Calu3 (cell line): ENCODE results near the gene AGBL4. TPM values are rescaled to one million over a fixed set of nuclear protein-coding genes. Genes with fewer than 3 reads are reported as not detected.

ENCODE experiments used
- BruUV-seq: library from RNA; stranded (reverse); fragments of 400-500 nt; replicated peaks from 2 replicates; lab custom pipeline; 2021; lab: Mats Ljungman, UMichigan
- CTCF ChIA-PET: fragments of 300-600 bp; sonication (Branson Sonifier 250); formaldehyde crosslinking; loops from one replicate; lab custom pipeline; 2022; ENCODE audit warnings: antibody characterized with exemption; lab: Charles Lee
- DNase-seq: peaks from one replicate; pipeline ENCODE4 v3.0.0; 2022
- H3K27ac Mint-ChIP-seq: one replicate; pipeline ENCODE4 v1.8.0; 2022; ENCODE audit warnings: mixed read lengths; ENCODE audit not compliant: unreplicated experiment
- H3K27me3 Mint-ChIP-seq: one replicate; pipeline ENCODE4 v1.8.0; 2022; ENCODE audit warnings: mixed read lengths; ENCODE audit not compliant: unreplicated experiment
- H3K36me3 Mint-ChIP-seq: one replicate; pipeline ENCODE4 v1.8.0; 2022; ENCODE audit warnings: mild to moderate bottlenecking, moderate library complexity, mixed read lengths; ENCODE audit not compliant: insufficient read depth, unreplicated experiment
- H3K4me1 Mint-ChIP-seq: one replicate; pipeline ENCODE4 v1.8.0; 2022; ENCODE audit warnings: mild to moderate bottlenecking, low read depth, mixed read lengths; ENCODE audit not compliant: unreplicated experiment
- H3K4me3 Mint-ChIP-seq: one replicate; pipeline ENCODE4 v1.8.0; 2022; ENCODE audit warnings: mild to moderate bottlenecking, low read depth, moderate library complexity, mixed read lengths; ENCODE audit not compliant: unreplicated experiment
- H3K9me3 Mint-ChIP-seq: one replicate; pipeline ENCODE4 v1.8.0; 2022; ENCODE audit warnings: low read depth, mixed read lengths; ENCODE audit not compliant: unreplicated experiment
- intact Hi-C: fragments of 100-400 bp; cut with micrococcal nuclease; formaldehyde crosslinking; loops from one replicate; pipeline ENCODE4 v1.10.0; 2022; ENCODE audit not compliant: unreplicated experiment
- total RNA-seq: library from RNA; stranded (reverse); gene quantifications from 2 replicates; pipeline ENCODE4 v1.2.3, GENCODE V29; 2022
- TF ChIP-seq, protein P1 (sequence below): fragments of 200-600 bp; IDR thresholded peaks from one replicate; pipeline ENCODE4 v1.8.0; 2022; ENCODE audit warnings: antibody characterized with exemption; ENCODE audit not compliant: unreplicated experiment

Gene AGBL4
- total RNA-seq, 1 experiment from 2014 or later, result not detected

DNA sequence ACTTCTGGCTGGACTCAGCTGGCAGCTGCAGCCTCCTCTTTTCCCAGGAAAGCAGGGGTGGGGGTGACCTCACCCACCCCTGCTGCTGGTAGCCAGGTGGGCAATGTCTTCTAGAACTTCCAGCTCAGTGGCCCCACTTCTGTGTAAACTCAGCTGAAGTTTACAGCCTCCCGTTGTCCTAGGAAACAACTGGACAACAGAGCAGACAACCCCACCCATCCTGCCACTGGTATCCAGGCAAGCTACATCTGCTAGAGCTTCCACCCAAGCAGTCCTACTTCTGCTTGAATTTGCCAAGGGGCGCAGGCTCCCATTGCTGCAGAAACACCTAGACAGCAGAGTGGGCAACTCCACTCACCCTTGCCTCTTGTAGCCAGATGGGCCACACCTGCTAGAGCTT, 937.4 kb downstream of the AGBL4 start:
- no peak for DNase-seq
- H3K36me3 Mint-ChIP-seq, result no peaks in the 10 kb centered on the region
- peaks cover 10% of the 10 kb centered on the region for H3K9me3 Mint-ChIP-seq
- no peaks in the 10 kb centered on the region for H3K27me3 Mint-ChIP-seq
- no TSS peak for BruUV-seq
- no peak overlapping the region for H3K4me3 Mint-ChIP-seq
- H3K4me1 Mint-ChIP-seq, result no peaks in the 10 kb centered on the region
- TF ChIP-seq, protein P1, sequence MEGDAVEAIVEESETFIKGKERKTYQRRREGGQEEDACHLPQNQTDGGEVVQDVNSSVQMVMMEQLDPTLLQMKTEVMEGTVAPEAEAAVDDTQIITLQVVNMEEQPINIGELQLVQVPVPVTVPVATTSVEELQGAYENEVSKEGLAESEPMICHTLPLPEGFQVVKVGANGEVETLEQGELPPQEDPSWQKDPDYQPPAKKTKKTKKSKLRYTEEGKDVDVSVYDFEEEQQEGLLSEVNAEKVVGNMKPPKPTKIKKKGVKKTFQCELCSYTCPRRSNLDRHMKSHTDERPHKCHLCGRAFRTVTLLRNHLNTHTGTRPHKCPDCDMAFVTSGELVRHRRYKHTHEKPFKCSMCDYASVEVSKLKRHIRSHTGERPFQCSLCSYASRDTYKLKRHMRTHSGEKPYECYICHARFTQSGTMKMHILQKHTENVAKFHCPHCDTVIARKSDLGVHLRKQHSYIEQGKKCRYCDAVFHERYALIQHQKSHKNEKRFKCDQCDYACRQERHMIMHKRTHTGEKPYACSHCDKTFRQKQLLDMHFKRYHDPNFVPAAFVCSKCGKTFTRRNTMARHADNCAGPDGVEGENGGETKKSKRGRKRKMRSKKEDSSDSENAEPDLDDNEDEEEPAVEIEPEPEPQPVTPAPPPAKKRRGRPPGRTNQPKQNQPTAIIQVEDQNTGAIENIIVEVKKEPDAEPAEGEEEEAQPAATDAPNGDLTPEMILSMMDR, result no peak
- intact Hi-C loops, result loop anchor here (5.0 kb wide), 1 partner anchor 1251 kb away; no protein-coding TSS in a partner anchor
- H3K27ac Mint-ChIP-seq, result no peak overlapping the region
- CTCF ChIA-PET, result no interaction called here

DNA sequence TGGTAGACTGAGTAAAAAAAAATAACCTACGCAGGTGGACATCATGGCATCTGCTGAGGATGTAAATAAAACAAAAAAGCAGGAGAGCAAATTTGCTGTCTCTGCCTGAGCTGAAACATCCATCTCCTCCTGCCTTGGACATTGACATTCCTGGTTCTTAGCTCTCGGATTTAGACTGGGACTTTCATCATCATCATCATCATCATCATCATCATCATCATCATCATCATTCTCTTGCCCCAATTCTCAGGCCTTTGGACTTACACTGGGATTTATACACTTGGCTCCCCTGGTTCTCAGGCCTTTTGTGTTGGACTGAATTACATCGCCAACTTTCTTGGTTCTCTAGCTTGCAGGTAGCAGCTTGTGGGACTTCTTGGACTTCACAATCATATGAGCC, 938.7 kb downstream of the AGBL4 start:
- peaks cover 7% of the 10 kb centered on the region for H3K9me3 Mint-ChIP-seq
- DNase-seq, result no peak
- intact Hi-C loops, result loop anchor here (5.0 kb wide), 1 partner anchor 1252 kb away; no protein-coding TSS in a partner anchor
- no TSS peak for BruUV-seq
- H3K4me1 Mint-ChIP-seq, result no peaks in the 10 kb centered on the region
- no peak overlapping the region for H3K4me3 Mint-ChIP-seq
- CTCF ChIA-PET, result no interaction called here
- H3K27me3 Mint-ChIP-seq, result no peaks in the 10 kb centered on the region
- H3K27ac Mint-ChIP-seq, result no peak overlapping the region
- no peaks in the 10 kb centered on the region for H3K36me3 Mint-ChIP-seq
- TF ChIP-seq, protein P1, result no peak

DNA sequence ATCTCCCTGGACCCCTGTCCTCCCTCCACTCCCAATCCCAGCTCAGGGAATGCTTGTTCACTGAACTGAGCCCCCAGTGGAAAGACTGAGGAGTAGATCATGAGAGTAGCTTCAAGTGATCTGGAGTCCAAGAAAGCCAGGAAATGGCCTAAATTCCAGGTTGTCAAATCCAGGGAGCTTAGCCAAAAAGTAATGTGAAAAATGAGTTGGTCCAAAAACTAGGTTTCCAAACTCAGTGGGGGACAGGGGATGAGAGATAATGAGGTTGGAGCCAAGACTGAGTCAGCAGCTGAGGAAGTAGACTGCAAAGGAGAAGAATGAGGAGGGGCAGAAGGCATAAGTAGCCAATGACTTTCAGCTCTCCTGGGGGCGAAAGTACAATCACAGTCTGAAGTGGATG, 963.0 kb downstream of the AGBL4 start:
- peaks cover 3% of the 10 kb centered on the region for H3K9me3 Mint-ChIP-seq
- no peaks in the 10 kb centered on the region for H3K36me3 Mint-ChIP-seq
- DNase-seq, result no peak
- TF ChIP-seq, protein P1, result no peak
- BruUV-seq, result no TSS peak
- no peaks in the 10 kb centered on the region for H3K4me1 Mint-ChIP-seq
- no peak overlapping the region for H3K27ac Mint-ChIP-seq
- no peak overlapping the region for H3K4me3 Mint-ChIP-seq
- H3K27me3 Mint-ChIP-seq, result no peaks in the 10 kb centered on the region
- intact Hi-C loops, result no loop called here
- CTCF ChIA-PET, result no interaction called here

DNA sequence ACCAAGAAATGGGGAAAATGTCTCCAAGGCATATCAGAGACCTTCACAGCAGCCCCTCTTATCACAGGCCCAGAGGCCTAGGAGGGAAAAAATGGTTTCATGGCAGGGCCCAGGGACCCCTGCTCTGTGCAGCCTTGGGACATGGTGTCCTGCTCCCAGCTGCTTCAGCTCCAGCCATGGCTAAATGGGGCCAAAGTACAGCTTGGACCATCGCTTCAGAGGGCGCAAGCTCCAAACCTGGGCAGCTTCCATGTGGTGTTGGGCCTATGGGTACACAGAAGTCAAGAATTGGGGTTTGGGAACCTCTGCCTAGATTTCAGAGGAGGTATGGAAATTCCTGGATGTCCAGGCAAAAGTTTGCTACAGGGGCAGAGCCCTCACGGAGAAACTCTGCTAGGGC, 964.7 kb downstream of the AGBL4 start:
- no peak overlapping the region for H3K27ac Mint-ChIP-seq
- H3K36me3 Mint-ChIP-seq, result no peaks in the 10 kb centered on the region
- H3K27me3 Mint-ChIP-seq, result no peaks in the 10 kb centered on the region
- CTCF ChIA-PET, result no interaction called here
- H3K4me3 Mint-ChIP-seq, result no peak overlapping the region
- H3K9me3 Mint-ChIP-seq, result peaks cover 3% of the 10 kb centered on the region
- intact Hi-C loops, result no loop called here
- TF ChIP-seq, protein P1, result no peak
- no peak for DNase-seq
- no TSS peak for BruUV-seq
- no peaks in the 10 kb centered on the region for H3K4me1 Mint-ChIP-seq
